Astrocyte (in vitro differentiated cells and primary cell): ENCODE measurements around the gene PRM2.

Experiments
- EZH2 ChIP-seq: IDR thresholded peaks from 2 replicates; pipeline ENCODE4 v1.6.1; 2012; ENCODE audit warnings: mild to moderate bottlenecking, low read length, inconsistent platforms; ENCODE audit not compliant: insufficient read depth
- TF ChIP-seq, protein P1 (sequence below): IDR thresholded peaks from 2 replicates; pipeline ENCODE4 v1.5.1; 2011; ENCODE audit warnings: low read depth, mild to moderate bottlenecking, inconsistent platforms, low read length, moderate library complexity; ENCODE audit not compliant: insufficient read depth

DNA sequence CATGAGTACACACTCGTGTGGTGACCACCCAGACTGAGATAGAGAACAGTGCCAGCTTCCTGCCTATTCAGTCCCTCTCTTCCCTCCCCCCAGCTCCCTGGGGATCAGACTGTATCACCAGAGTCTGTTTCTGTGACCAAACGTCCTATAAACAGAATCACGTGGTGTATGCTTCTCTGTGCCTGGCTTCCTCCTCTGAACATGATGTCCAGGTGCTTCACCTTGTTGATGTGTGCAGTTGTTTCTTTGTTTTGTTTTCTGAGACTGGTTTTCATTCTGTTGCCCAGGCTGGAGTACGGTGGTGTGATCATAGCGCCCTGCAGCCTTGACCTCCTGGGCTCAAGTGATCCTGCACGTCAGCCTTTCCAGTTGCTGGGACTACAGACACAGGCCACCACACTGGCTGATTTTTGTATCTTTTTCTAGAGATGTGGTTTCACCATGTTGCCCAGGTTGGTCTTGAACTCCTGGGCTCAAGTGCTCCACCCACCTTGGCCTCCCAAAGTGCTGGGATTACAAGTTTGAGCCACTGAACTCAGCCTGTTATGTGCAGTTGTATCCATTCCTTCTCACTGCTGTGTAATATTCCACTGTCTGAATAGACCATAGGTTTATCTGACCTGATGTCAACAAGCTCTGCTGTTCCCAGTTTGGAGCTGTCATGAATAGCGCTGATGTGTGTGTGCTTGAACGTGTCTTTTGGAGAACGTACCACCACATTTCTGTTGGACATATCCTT is 33.8 kb upstream of the PRM2 start:
- TF ChIP-seq, protein P1, sequence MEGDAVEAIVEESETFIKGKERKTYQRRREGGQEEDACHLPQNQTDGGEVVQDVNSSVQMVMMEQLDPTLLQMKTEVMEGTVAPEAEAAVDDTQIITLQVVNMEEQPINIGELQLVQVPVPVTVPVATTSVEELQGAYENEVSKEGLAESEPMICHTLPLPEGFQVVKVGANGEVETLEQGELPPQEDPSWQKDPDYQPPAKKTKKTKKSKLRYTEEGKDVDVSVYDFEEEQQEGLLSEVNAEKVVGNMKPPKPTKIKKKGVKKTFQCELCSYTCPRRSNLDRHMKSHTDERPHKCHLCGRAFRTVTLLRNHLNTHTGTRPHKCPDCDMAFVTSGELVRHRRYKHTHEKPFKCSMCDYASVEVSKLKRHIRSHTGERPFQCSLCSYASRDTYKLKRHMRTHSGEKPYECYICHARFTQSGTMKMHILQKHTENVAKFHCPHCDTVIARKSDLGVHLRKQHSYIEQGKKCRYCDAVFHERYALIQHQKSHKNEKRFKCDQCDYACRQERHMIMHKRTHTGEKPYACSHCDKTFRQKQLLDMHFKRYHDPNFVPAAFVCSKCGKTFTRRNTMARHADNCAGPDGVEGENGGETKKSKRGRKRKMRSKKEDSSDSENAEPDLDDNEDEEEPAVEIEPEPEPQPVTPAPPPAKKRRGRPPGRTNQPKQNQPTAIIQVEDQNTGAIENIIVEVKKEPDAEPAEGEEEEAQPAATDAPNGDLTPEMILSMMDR, result no peak
- TF ChIP-seq EZH2, result no peak
